ENCODE results near the gene MS4A5.

DNA sequence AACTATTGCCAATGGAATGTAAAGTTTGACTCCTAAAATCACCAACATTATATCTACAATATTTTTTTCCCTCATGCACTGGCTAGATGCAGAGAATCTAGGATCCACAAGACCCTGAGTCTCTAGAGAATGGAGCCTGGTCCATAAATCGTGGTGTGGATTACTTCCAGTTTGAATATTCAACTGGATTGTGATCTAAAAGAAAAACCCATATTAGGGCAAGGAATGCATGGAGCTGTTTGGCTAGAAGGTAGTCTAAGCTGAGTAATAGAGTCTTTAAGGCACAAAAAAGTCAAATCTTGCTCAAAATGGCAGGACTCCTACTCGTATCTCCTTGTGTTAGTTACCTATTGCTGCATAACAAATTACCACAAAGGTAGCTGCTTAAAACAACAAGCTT, 9.4 kb upstream of the MS4A5 start:
- TF ChIP-seq BHLHE40 (IDR thresholded peaks at IDR 0.05; ENCODE audit: borderline replicate concordance) (no peak), ARNT (IDR thresholded peaks at IDR 0.05) (no peak), CTBP1 (IDR thresholded peaks at IDR 0.05; ENCODE audit: borderline replicate concordance) (no peak), ELF4 (IDR thresholded peaks at IDR 0.05) (no peak), SUZ12 (IDR thresholded peaks at IDR 0.05) (no peak), FOXM1 (IDR thresholded peaks at IDR 0.05; ENCODE audit: borderline replicate concordance) (no peak), SP1 (IDR thresholded peaks at IDR 0.05) (no peak), FOXA1 (IDR thresholded peaks at IDR 0.05) (no peak), FOXK2 (IDR thresholded peaks at IDR 0.05) (no peak), NFRKB (IDR thresholded peaks at IDR 0.05) (no peak), LEF1 (IDR thresholded peaks at IDR 0.05; ENCODE audit: borderline replicate concordance) (no peak), TARDBP (IDR thresholded peaks at IDR 0.05) (no peak), ZNF384 (IDR thresholded peaks at IDR 0.05) (no peak), L3MBTL2 (conservative IDR thresholded peaks at IDR 0.05) (no peak)
